ENCODE data around the gene SSNA1. TPM values are rescaled to one million over a fixed set of nuclear protein-coding genes. Genes with fewer than 3 reads are reported as not detected.

SSNA1 gene
- total RNA-seq, 2 experiments from 2014 or later: 103 TPM

- ChIA-PET POLR2A (no interaction called here), CTCF (interaction anchor here (1.2 kb wide), 1 partner anchor 42 kb away, joined by 4 read pairs; the partner anchor contains the start of genes ANAPC2 and SSNA1)
Observed at GRCh38 chr9:137230705-137231371, 42.4 kb downstream of the SSNA1 start, which contains the start of gene SLC34A3. SLC34A3 (plus strand) TSS chr9:137230901; CDS start chr9:137231703, 802 bp downstream.

- CTCF ChIA-PET: interaction anchor here (0.6 to 1.2 kb wide), 2 partner anchors 43 to 108 kb away, joined by 4 read pairs; partner anchors contain the start of genes ANAPC2 and SSNA1
- POLR2A ChIA-PET: no interaction called here
Observed at GRCh38 chr9:137231372-137232039, 43.0 kb downstream of the SSNA1 start.

- POLR2A ChIA-PET: no interaction called here
- CTCF ChIA-PET: no interaction called here
Observed at GRCh38 chr9:137232101-137232500, 43.6 kb downstream of the SSNA1 start.

GRCh38 chr9:137232510-137232909 lies 44.0 kb downstream of the SSNA1 start:
- CTCF ChIA-PET: no interaction called here
- POLR2A ChIA-PET: no interaction called here

GRCh38 chr9:137233143-137233980 lies 44.9 kb downstream of the SSNA1 start:
- POLR2A ChIA-PET: no interaction called here

GRCh38 chr9:137234055-137234697 lies 45.7 kb downstream of the SSNA1 start:
- CTCF ChIA-PET: interaction anchor here (0.8 to 1.5 kb wide), 2 partner anchors 38 to 105 kb away, joined by 3 read pairs; no protein-coding TSS in a partner anchor

More at GRCh38 chr9:137233143-137233980, 44.9 kb downstream of the SSNA1 start:
- CTCF ChIA-PET: no interaction called here

GRCh38 chr9:137234758-137235423 lies 46.4 kb downstream of the SSNA1 start:
- POLR2A ChIA-PET: interaction anchor here (1.0 kb wide), 1 partner anchor 67 kb away, joined by 3 read pairs; no protein-coding TSS in a partner anchor
- CTCF ChIA-PET: interaction anchor here (0.8 to 2.7 kb wide), 7 partner anchors 19 to 205 kb away, joined by 3 to 19 read pairs (median 3); partner anchors contain the start of genes ANAPC2 and SSNA1

More at GRCh38 chr9:137234055-137234697, 45.7 kb downstream of the SSNA1 start:
- POLR2A ChIA-PET: interaction anchor here (1.0 kb wide), 1 partner anchor 67 kb away, joined by 3 read pairs; no protein-coding TSS in a partner anchor

GRCh38 chr9:137235424-137236237 lies 47.2 kb downstream of the SSNA1 start:
- ChIA-PET CTCF (interaction anchor here (0.6 to 2.7 kb wide), 23 partner anchors 10 to 745 kb away, joined by 3 to 49 read pairs (median 5); partner anchors contain the start of genes ANAPC2, CYSRT1, DPP7 and MAN1B1), POLR2A (interaction anchor here (0.6 kb wide), 1 partner anchor 243 kb away, joined by 6 read pairs; no protein-coding TSS in a partner anchor)

- ChIA-PET POLR2A (interaction anchor here (0.6 to 1.1 kb wide), 4 partner anchors 18 to 244 kb away, joined by 3 to 6 read pairs (median 4); no protein-coding TSS in a partner anchor), CTCF (interaction anchor here (0.6 to 2.7 kb wide), 41 partner anchors 9 to 746 kb away, joined by 3 to 49 read pairs (median 4); partner anchors contain the start of genes ANAPC2, CYSRT1, DPP7 and MAN1B1)
Observed at GRCh38 chr9:137236238-137236935, 47.9 kb downstream of the SSNA1 start.

GRCh38 chr9:137236936-137237421 lies 48.5 kb downstream of the SSNA1 start:
- ChIA-PET CTCF (interaction anchor here (0.6 to 2.7 kb wide), 40 partner anchors 8 to 315 kb away, joined by 3 to 49 read pairs (median 4); partner anchors contain the start of genes ANAPC2, CYSRT1, DPP7 and MAN1B1), POLR2A (interaction anchor here (0.6 to 1.1 kb wide), 3 partner anchors 17 to 190 kb away, joined by 3 to 4 read pairs (median 3); no protein-coding TSS in a partner anchor)

- ChIA-PET POLR2A (no interaction called here), CTCF (interaction anchor here (1.1 to 2.7 kb wide), 6 partner anchors 13 to 209 kb away, joined by 3 to 49 read pairs (median 13); partner anchors contain the start of genes ANAPC2, CYSRT1, NELFB and RNF208)
Observed at GRCh38 chr9:137237759-137238726, 49.6 kb downstream of the SSNA1 start.

GRCh38 chr9:137239541-137240200 lies 51.2 kb downstream of the SSNA1 start:
- ChIA-PET POLR2A (interaction anchor here (0.7 to 5.0 kb wide), 11 partner anchors 13 to 215 kb away, joined by 3 to 60 read pairs (median 6); partner anchors contain the start of genes MAN1B1, NELFB, RNF208 and RNF224), CTCF (interaction anchor here (0.7 to 2.4 kb wide), 8 partner anchors 11 to 226 kb away, joined by 3 to 6 read pairs (median 4); partner anchors contain the start of genes CYSRT1, MAN1B1, RNF224 and SAPCD2)
